ENCODE data around the gene NSMCE1.

The NSMCE1 gene

DNA sequence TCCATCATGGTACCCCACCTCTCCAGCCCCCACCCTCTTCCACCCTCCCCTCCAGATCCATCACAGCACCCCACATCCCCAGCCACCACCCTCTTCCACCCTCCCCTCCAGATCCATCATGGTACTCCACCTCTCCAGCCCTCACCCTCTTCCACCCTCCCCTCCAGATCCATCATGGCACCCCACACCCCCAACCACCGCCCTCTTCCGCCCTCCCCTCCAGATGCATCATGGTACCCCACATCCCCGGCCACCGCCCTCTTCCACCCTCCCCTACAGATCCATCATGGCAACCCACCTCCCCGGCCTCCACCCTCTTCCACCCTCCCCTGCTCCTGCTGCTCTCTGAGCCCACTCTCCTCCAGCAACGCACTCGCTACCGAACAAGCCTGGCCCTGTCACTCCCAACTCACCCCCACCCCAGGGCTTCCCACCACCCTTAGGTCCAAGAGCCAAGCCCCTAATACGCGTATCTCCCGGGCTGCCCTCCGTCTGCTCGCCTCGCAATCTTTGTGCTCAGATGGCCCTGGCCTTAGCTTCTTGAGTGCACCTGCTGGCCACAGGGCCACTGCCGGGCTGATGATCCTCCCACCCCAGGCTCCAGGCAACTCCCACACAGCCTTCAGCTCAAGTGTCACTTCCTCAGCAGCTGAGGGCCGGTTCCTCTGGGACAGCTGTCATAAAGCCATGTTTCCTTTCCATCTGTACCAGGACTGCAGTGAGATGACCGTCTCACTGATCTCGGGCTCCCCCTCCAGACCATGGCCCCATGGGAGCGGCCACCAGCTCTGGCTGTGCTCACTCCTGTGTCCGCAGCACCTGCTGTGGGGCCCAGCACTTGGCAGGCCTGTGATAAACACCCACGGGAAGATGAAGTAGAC, 39.7 kb downstream of the NSMCE1 start:
- DNase-seq = no peak

GRCh38 chr16:27228045-27228444, 40.5 kb downstream of the NSMCE1 start:
- DNase-seq = no peak

DNA sequence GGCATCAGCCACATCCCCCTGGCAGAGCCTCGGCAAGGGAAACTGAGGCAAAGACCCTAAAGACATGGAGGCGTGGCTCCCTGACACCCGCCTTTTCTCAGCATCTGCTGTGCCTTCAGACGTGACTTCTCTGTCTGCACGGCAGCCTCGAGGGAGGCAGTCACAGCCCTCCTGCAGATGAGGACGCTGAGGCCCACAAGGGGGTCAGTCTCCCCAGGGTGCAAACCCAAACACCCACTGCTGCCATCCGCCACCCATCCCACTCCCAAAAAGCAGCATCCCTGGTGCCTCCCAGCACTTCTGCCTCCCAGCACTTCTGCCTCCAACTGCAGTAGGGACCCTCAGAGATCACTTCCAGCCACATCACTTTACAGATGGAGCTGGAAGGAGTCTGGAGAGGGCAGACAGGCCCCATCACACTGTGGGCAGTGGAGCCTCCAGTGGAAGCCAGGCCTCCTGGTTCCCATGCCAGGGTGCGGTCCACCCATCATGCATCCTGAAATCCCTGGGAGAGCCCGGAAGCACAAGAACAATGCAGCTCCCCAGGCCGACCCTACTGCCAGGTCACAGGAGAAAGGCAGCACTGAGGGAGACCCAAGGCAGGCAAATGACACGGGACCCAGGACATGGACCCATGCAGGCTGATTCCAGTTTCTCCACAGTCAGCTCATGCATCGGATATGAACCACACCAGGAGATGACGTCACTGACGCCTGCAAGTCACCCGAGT, 41.4 kb downstream of the NSMCE1 start:
- DNase-seq = no peak

DNA sequence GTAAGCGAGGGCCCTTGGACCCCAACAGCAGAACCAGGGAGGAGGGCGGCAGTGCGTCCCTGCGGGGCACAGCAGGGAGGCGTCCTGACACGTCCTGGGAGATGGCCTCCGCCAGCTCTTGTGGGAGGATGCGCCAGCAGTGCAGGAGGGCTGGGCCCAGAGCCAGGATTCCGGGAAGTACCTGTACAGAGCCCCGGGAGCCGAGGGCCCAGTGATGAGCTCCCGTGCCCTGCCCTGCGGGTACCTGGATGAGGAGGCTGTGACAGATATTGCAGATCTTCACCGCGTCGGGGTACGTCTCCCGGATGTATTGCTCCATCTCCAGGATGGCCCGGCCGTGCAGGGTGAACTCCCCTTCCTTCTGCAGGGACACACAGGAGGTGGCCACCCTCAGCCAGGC, 42.1 kb downstream of the NSMCE1 start:
- DNase-seq = no peak

GRCh38 chr16:27225536-27226360, 42.8 kb downstream of the NSMCE1 start:
- DNase-seq = no peak

- no peak for DNase-seq
Measured at GRCh38 chr16:27224741-27225300, 43.8 kb downstream of the NSMCE1 start.

DNA sequence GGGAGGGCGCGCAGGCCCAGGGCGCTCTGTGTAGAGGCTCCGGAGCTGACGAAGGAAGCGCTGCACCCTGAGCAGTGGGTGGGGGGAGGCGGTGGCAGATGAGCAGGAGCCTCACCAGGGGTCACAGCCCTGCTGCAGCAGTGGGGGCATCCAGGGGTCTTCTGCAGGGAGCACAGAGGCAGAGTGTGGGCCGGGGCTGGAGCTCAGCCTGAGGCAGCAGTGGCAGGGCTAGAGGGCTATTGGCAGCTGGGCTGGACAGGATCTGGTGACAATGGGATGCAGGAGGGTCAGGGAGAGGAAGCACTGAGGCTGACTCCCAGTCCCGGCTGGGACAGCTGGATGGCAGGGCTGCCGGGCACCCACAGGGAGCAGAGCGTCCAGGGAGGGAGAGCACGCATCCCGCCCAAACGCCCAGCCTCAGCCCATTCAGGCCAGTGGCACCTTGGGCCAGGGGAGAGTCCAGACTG, 44.3 kb downstream of the NSMCE1 start:
- DNase-seq = no peak

DNA sequence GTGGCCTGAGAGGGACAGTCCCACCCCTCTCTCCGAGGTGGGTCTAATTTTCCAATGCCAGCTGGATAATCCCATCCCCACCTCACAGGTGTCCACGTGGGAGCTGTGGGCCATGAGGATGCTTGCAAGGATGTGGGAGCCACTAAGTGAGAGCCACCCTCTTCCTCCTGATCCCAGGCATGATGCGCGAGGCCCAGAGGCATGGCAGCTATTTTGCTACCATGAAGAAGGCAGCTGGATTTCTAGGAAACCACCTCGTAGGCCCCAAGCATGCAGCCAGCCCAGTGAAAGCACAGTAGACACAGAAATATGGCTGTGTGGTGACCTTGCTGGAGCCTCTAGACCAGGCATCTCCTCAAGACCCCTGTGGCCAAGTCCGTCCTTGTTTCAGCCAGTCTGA, 44.9 kb downstream of the NSMCE1 start:
- no peak for DNase-seq

- DNase-seq = no peak
Measured at GRCh38 chr16:27223226-27223610, 45.4 kb downstream of the NSMCE1 start.

DNA sequence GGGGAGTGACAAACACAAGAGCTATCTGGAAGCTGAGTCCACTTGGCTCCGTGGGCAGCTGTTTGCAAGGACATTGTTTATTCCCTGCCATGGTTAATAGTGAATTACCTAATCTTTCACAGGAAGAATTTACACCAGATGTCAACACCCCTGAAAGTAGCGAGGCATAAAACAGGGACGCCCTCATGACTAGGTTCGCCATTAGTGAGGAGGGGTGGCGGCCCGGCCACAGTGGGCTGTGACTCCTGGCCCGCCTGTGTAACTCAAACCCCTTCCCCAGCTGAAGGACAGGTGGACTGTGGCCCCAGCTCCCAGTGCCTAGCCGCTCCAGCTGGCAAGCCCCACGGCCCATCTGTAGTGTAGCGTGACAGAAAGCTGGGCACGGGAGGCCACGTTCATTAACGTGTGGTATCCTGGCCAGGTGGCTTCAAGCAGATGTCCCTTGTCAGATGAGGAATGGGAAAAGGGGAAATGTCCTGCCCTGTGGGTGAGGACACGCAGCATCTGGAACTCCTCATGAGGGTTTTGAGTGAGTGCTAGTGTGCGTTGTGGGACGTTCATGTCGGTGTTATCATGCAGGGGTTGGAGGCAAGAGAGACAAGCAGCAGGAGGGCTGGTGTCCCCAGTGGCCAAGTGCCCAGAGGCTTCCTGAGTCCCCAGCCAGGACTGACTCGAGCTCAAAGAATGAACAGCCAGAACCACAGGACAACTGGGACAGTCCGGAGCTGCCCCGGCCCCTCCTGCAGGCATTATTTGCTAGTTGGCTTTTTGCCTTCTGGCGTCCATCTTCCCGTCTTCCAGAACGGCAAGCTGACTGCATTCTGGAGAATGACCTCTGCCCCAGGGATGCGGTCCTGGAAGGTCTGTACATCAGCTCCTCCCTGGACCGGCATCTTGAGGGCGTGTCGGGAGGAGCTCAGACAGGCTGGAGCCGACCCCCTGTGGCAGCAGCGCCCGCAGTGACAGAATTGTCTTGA, 46.0 kb downstream of the NSMCE1 start:
- DNase-seq = peak; percentile 74

DNA sequence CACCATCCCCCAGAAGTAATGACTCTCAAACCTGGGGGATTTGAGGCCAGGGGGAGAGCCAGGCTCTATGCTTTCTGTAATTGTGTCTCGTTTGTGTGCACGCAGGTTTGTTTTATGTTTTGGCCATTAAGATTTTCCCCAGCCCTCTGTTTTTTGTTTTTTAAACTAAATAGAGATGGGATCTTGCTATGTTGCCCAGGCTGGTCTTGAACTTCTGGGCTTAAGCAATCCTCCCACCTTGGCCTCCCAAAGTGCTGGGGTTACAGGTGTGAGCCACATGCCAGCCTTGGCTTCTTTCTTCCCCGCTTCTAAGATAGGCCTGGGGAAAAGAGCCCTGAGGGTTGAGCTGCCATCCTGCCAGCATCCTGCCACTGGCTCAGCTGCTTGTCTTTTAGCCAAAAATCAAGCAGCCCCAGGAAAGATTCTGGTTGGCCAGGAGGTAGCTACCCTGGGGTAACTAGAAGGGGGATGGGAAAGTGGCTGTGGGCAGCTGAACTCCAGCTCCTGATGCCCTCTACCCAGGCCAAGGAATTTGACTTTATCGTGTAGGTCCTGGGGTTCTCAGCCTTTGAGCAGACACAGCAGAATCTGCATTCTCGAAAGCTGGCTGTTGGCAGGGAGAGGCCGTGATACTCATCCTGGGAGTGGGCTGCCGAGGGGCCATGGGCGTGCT, 46.9 kb downstream of the NSMCE1 start:
- no peak for DNase-seq

DNA sequence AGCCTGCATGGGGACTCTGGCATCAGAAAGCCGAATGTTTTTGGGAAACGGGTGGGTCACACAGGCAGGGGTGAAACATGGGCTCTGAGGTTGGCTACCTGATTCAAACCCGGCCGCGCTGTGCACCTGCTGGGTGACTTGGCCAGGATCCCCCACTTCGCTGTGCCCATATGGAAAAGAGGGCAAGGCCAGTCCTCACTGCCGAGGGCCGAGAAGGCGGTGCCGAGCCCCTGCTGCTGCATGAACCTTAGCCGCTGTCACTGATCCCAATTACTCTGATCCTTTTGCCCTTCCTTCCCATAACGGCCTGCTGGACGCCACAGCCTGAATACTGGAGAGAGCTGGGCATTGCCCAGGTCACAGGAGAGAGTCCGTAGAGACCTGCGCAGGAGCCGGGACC, 47.6 kb downstream of the NSMCE1 start:
- no peak for DNase-seq

- DNase-seq = no peak
Measured at GRCh38 chr16:27220527-27220926, 48.0 kb downstream of the NSMCE1 start.

- no peak for DNase-seq
Measured at GRCh38 chr16:27220120-27220519, 48.5 kb downstream of the NSMCE1 start.

DNA sequence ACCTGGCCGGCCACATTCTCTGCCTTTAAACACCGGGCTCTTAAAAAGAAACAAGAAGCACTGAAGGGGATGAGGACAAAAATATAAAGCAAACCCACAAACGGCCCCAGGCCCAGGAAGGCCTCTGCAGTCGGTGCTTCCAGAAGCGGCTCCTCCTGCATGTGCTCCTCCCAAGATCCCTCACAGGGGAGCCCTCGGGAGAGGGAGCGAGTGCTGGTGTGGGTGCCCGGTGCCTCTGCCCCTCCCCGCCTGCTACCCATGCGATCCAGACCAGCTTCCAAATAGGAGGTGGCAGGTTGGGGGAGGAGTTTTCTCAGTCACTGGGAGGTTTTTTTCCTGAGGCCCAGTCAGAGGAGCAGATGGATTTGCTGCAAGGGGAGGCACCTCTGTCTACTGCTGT, 49.4 kb downstream of the NSMCE1 start:
- DNase-seq = no peak

DNA sequence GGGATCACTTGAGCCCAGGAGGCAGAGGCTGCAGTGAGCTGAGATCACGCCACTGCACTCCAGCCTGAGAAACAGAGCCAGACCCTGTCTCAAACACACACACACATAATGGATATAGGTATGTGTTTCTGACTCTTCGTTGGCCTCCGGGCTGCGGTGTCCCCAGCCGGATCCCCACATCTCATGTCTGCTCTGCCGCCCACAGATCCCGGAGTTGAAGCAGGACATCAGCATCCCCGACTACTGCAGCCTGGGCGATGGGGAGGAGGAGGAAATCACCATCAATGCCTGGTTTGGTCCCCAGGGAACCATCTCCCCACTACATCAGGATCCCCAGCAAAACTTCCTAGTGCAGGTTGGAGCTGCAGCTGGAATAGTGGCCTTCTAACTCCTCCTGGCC, 49.8 kb downstream of the NSMCE1 start:
- no peak for DNase-seq

DNA sequence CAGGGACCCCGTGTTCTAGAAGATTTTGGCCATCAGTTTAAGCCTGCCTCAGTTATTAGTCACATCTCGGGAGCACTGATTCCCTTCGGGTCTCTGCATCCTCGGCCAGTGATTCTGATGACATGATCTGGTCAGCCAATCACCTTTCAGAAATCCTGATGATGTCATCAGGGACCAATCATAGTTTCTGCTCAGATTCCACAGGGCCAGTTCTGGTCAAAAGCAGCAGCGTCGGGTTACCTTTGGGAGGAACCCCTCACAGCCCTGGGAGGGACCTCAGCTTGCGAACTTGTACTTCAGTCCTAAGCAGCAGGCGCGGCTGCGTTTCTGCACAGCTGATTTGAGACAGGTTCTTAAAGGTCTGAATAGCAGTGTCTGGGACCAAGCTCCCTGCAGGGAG, 51.3 kb downstream of the NSMCE1 start:
- DNase-seq = peak; percentile 77

- no peak for DNase-seq
Measured at GRCh38 chr16:27216297-27216885, 52.2 kb downstream of the NSMCE1 start.

DNA sequence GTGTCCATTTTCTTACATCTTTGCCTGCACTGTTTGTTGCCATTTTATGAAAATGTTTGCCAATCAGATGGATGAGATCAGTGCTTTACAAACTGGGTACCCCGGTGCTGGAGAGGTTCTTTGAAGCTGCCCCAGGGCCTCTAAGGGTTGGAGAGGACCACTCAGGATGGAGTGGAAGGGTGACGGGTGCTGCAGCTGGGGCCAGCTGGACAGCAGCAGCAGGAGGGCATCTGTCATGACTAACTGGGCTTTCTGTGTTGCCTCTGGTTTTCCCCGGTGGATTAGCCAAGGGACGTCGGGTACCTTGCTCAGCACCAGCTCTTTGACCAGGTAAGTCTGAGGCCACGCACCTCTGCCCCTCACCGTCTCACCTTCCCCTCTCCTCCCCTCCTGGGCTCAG, 52.9 kb downstream of the NSMCE1 start:
- no peak for DNase-seq

All from fibroblast of skin of scalp (primary cell).